Activated CD4-positive, CD25-positive, alpha-beta regulatory T cell treated with anti-CD3 and anti-CD28 coated beads, Interleukin-2, amount 50 U/mL, for 16 hours (primary cell): ENCODE results near the gene C10orf143.
"Not testable (repeated sequence)": the region's sequence is repeated elsewhere in the genome, so short reads cannot be mapped to it uniquely, and the experiment has no call there.

ENCODE experiments used
- DNase-seq: peaks from one replicate; pipeline ENCODE4 v3.0.0-alpha.2; 2020; ENCODE audit warnings: low read depth, low spot score

C10orf143 gene

GRCh38 chr10:130110246-130111112, at the start of gene C10orf143:
Gene C10orf143 (minus strand): TSS chr10:130110830. CDS start chr10:130110772, 58 bp downstream.
- peak; percentile 97 for DNase-seq

- no peak for DNase-seq
These were observed 48.7 kb upstream of the C10orf143 start for GRCh38 chr10:130159192-130159794.

GRCh38 chr10:130146042-130146441, 35.4 kb upstream of the C10orf143 start:
- DNase-seq = no peak

GRCh38 chr10:130141878-130142277, 31.2 kb upstream of the C10orf143 start:
- no peak for DNase-seq

GRCh38 chr10:130141460-130141859, 30.8 kb upstream of the C10orf143 start:
- no peak for DNase-seq

- no peak for DNase-seq
These were observed 30.4 kb upstream of the C10orf143 start for GRCh38 chr10:130141038-130141437.

GRCh38 chr10:130140425-130140824, 29.8 kb upstream of the C10orf143 start:
- DNase-seq = no peak

- no peak for DNase-seq
These were observed 27.8 kb upstream of the C10orf143 start for GRCh38 chr10:130138479-130138866.

GRCh38 chr10:130137659-130138478, 27.2 kb upstream of the C10orf143 start:
- DNase-seq = no peak

- DNase-seq = no peak
These were observed 26.4 kb upstream of the C10orf143 start for GRCh38 chr10:130137090-130137448.

GRCh38 chr10:130136226-130137089, 25.8 kb upstream of the C10orf143 start, which contains the start of gene GLRX3:
Gene GLRX3 (plus strand): TSS chr10:130136391. CDS start chr10:130136421, 30 bp downstream.
- peak; percentile 73 for DNase-seq

GRCh38 chr10:130135676-130136225, 25.1 kb upstream of the C10orf143 start:
- no peak for DNase-seq

- DNase-seq = no peak
These were observed 18.3 kb upstream of the C10orf143 start for GRCh38 chr10:130128922-130129321.

GRCh38 chr10:130128062-130128781, 17.6 kb upstream of the C10orf143 start:
- DNase-seq = no peak

GRCh38 chr10:130127364-130128061, 16.9 kb upstream of the C10orf143 start:
- DNase-seq = no peak

GRCh38 chr10:130121486-130122079, 11.0 kb upstream of the C10orf143 start:
- no peak for DNase-seq

- DNase-seq = not testable (repeated sequence)
These were observed 6.9 kb upstream of the C10orf143 start for GRCh38 chr10:130117535-130117934.

GRCh38 chr10:130116942-130117341, 6.3 kb upstream of the C10orf143 start:
- DNase-seq = not testable (repeated sequence)

GRCh38 chr10:130112821-130113220, 2.2 kb upstream of the C10orf143 start:
- no peak for DNase-seq
